Measurements from ENCODE around the gene PCBP1.
"Not testable (repeated sequence)": the region's sequence is repeated elsewhere in the genome, so short reads cannot be mapped to it uniquely, and the experiment has no call there.

PCBP1 gene

GRCh38 chr2:70086838-70087701, at the start of gene PCBP1:
Gene PCBP1, plus strand, starts transcription at chr2:70087477. Its CDS starts 267 bp downstream, at chr2:70087744.
- DNase-seq (ENCODE audit: low read depth in 2 of 2, low spot score in 1 of 2) = peak; percentile 96 to 97

DNA sequence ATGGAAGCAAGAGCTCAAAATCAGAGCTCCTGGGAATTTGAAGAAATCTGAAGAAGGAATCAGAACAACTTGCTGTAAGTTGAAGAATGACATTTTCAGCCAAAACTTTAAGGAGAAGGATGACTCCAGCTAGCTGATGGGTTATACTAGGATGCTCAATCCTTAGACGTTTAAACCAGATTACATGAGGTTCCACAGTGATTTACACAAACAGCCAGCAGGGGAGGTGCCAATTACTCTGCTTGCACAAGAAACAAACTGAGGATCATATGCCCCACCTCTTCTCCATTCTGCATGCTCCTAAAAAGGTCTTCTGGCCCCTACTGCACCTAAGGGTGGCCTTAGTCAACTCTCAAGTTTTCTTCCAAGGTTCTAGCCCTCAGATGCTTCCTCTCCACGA, 47.9 kb upstream of the PCBP1 start:
- no peak for DNase-seq (ENCODE audit: low read depth in 2 of 2, low spot score in 1 of 2)

- no peak for DNase-seq (ENCODE audit: low read depth in 2 of 2, low spot score in 1 of 2)
Measured at GRCh38 chr2:70041663-70042062, 45.6 kb upstream of the PCBP1 start.

GRCh38 chr2:70042246-70042645, 45.0 kb upstream of the PCBP1 start:
- no peak for DNase-seq (ENCODE audit: low read depth in 2 of 2, low spot score in 1 of 2)

DNA sequence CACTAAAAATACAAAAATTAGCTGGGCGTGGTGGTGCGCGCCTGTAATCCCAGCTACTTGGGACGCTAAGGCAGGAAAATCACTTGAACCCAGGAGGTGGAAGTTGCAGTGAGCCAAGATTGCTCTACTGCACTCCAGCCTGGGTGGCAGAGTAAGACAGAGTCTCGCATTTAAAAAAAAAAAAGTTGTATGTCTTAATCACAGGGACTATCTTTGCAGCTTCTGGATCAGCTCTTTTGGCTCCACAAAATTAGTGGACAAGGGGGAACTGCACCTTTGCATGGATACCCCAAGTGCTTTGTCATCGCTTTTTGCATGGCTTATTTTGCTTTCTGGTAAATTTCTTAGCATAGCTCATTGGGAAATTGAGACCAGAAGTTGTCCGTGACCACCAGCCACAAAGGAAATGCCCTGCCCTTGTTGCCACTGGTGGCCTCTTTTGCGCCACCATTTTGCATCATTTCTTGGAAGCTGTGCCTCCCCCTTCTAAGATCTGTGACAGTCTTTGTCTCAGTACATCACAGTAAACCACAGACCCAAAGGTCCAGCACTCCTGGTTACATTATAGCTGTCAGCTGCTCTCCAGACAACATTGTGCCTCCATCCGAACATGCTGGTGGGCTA, 43.9 kb upstream of the PCBP1 start:
- DNase-seq (ENCODE audit: low read depth in 2 of 2, low spot score in 1 of 2) = peak in 1 of 2 donors; percentile 4

DNA sequence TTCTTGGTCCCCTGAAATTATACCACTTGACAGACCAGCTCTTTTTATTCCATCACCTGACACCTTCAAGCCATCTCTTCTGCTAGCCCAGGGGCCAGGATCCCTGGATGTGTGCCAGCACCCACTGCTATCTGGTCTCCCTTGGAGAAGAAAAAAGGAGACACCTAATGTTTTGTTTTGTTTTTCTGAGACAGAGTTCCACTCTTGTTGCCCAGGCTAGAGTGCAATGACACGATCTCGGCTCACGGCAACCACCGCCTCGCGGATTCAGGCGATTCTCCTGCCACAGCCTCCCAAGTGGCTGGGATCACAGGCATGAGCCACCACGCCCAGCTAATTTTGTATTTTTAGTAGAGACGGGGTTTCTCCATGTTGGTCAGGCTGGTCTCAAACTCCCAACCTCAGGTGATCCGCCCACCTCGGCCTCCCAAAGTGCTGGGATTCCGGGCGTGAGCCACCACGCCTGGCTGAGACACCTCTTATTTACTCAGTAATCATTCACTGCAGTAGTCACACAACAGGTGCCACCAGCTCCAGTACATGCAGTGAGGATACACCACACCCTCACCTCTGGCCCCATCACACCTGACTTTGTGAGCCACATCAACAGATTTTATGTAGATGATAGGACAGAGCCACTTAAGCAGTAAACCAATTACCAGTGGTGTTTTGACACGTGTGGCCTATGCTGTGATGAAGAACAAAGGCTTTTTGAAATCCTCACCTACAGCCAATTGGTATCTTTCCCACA, 42.8 kb upstream of the PCBP1 start:
- no peak for DNase-seq (ENCODE audit: low read depth in 2 of 2, low spot score in 1 of 2)

GRCh38 chr2:70045405-70045804, 41.9 kb upstream of the PCBP1 start:
- DNase-seq (ENCODE audit: low read depth in 2 of 2, low spot score in 1 of 2) = no peak

DNA sequence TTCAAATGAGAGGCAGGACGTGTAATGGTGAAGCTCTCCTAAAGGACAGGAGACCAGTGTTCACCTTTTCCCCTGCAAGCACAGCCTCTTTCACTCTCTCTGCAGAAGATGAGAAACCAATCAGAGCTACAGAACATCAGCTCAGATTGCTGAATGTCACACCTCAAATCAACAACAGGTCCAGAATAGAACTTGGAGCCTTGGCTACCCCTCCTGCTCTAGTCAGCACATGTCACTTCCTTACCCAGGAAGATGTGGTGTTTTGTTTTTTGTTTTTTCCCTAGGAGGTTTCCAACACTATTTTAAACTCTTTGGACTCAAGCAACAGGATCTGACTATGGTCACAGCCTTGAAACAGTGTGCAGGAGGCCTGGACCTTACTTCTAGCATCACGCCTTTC, 41.3 kb upstream of the PCBP1 start:
- no peak for DNase-seq (ENCODE audit: low read depth in 2 of 2, low spot score in 1 of 2)

GRCh38 chr2:70046534-70046933, 40.7 kb upstream of the PCBP1 start:
- no peak for DNase-seq (ENCODE audit: low read depth in 2 of 2, low spot score in 1 of 2)

GRCh38 chr2:70047451-70047850, 39.8 kb upstream of the PCBP1 start:
- no peak for DNase-seq (ENCODE audit: low read depth in 2 of 2, low spot score in 1 of 2)

- no peak for DNase-seq (ENCODE audit: low read depth in 2 of 2, low spot score in 1 of 2)
Measured at GRCh38 chr2:70049255-70049654, 38.0 kb upstream of the PCBP1 start.

DNA sequence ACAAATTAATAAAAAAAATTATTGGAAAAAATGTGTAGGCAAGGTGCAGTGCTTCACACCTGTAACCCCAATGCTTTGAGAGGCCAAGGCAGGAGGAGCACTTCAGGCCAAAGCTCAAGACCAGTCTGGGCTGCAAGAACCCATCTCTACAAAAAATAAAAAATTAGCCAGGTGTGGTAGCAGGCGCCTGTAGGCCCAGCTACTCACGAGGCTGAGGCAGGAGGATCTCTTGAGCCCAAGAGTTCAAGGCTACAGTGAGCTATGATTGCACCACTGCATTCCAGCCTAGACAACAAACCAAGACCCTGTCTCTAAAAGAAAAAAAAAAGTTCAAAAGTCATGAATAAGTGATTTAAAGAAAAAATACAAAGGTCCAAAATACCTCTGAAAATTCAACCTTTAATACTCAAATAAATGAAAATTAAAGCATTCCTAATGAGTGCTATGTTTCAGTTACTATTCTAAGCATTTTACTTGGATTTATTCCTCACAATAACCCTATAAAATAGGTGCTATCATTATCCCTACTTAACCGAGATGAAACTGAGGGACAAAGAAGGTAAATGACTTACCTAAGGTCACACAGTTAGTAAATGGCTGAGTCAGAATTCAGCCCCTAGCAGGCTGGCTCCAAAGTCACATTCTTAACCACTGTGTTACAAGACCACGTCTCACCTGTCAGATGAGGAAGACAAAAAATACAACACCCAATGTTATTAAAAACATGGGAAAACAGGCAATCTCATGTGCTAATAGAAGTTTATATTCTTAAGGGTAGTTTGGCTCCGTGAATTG, 36.4 kb upstream of the PCBP1 start:
- DNase-seq (ENCODE audit: low read depth in 2 of 2, low spot score in 1 of 2) = no peak

DNA sequence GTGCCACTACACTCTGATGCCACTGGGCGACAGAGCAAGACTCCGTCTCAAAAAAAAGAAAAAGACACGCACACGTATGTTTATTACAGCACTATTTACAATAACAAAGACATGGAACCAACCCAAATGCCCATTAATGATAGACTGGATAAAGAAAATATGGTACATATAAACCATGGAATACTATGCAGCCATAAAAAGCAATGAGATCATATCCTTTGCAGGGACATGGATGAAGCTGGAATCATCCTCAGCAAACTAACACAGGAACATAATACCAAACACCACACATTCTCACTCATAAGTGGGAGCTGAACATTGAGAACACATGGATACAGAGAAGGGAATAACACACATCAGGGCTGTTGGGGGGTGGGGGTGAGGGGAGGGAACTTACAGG, 32.0 kb upstream of the PCBP1 start:
- DNase-seq (ENCODE audit: low read depth in 2 of 2, low spot score in 1 of 2) = not testable (repeated sequence)

DNA sequence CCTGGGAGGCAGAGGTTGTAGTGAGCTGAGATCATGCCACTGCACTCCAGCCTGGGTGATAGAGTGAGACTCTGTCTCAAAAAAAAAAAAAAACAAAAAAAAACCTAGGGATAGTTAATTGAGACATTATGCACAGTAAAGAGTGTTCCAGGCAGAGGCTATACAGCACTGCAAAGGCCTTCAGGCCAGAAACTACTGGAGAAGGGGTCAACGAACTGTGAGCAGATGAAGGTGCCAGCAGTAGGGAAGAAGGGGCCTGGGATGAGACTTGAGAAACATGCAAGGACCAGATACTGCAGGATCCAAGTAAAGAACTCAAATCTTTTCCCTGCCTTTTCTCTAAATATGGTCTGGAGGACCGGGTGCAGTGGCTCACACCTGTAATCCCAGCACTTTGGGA, 26.0 kb upstream of the PCBP1 start:
- DNase-seq (ENCODE audit: low read depth in 2 of 2, low spot score in 1 of 2) = no peak

DNA sequence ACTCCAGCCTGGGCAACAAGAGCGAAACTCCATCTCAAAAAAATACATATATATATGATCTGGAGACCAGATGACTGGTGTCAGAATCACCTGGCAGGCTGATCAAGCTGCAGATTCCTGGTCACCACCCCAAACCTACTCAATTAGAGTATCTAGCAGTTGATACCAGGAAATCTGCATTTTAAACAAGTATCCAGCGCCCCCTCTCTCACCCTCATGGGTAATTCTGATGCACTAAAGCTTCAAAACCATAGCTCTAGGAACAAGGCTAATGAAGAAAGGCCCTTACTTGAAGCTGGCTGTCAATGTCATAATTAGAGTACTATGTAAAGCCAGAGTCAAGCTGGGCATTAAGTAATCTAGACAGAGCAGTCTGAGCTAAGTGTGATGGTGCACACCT, 25.0 kb upstream of the PCBP1 start:
- DNase-seq (ENCODE audit: low read depth in 2 of 2, low spot score in 1 of 2) = no peak

DNA sequence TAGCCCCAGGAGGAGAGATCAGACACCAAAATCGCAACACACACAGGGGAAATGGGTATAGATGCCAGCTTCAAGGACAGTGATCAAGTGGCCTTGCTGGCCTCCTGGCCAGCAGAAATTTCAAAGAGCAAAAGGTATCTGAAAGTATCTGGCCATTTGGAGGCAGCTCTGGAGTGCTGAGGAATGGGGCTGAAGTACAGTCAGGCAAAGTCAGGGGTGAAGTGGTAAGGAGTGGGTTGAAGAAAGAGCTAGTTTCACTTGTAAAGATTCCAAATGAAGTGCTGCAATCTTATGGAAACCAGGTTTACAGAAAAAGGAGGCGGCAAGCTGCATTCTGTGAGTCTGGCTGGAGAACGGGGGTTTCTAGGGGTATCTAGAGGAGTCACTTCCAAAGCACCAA, 19.2 kb upstream of the PCBP1 start:
- no peak for DNase-seq (ENCODE audit: low read depth in 2 of 2, low spot score in 1 of 2)

DNA sequence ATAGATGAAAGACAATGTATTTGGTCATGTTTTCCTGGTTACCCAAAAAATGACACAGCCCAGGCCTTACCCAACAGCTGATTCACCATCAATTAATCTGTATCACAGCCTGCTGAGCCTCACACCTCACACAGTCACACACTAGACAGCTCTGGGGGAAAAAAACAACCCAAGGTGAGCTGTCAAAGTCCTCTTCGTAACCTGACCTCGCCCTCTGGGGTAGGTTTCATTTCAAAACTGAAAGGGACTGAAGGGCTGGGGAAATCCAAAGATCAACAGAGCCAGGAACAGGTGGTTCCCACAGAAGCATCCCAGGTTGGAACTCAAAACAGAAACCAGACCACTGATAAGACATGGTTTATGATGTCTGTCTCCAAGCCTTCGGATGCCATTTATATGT, 18.2 kb upstream of the PCBP1 start:
- peak; percentile 50 to 53 for DNase-seq (ENCODE audit: low read depth in 2 of 2, low spot score in 1 of 2)

DNA sequence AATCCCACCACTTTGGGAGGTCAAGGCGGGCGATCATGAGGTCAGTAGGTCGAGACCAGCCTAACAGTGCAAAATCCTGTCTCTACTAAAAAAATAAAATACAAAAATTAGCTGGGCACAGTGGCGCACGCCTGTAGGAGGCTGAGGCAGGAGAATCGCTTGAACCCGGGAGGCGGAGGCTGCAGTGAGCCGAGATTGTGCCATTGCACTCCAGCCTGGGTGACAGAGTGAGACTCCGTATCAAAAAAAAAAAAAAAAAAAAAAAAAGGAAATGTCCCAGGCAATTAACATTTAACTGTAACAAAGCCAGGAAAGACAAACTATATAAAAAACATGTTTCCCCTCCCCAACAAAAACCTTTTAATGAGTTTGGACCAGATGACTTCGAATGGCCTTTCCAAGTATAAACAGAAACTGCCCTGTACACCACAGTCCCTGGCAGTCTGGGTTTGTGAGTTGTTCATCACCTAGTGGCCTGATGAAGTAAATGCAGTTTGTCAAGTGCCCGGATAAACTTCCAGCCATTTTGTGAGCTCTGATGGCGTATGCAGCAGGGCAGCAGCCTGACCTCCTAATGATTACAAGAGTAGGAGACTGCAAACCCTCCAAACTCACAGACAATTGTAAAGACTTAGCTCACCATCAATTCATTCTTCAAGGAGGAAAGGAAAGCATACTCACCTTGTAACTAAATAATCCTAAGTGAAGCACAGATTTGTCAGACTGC, 16.6 kb upstream of the PCBP1 start:
- DNase-seq (ENCODE audit: low read depth in 2 of 2, low spot score in 1 of 2) = peak in 1 of 2 donors; percentile 27

GRCh38 chr2:70073493-70073892, 13.8 kb upstream of the PCBP1 start:
- no peak for DNase-seq (ENCODE audit: low read depth in 2 of 2, low spot score in 1 of 2)

DNA sequence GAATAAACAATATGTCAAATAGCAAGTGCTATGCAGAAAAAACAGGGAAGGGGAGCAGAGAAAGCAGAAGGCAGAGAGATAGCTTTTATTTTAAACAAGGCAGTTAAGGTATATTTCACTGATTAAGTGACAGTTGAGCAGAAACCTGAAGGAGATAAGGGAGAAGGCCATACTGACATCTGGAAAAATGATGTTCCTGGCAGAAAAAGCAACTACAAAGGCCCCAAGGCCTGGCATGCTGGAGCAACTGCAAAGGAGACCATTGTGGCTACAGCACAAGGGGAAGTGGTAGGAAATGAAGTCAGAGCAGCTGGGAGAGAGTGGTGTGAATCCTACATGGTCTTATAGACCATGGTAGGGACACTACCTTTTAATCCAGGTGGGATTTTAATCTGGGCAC, 8.9 kb upstream of the PCBP1 start:
- DNase-seq (ENCODE audit: low read depth in 2 of 2, low spot score in 1 of 2) = no peak
